ENCODE data around the gene MIAT.
"Not testable (repeated sequence)": the region's sequence is repeated elsewhere in the genome, so short reads cannot be mapped to it uniquely, and the experiment has no call there.

Gene MIAT

GRCh38 chr22:26656891-26657851 lies at the start of gene MIAT:
Gene MIAT (plus strand): TSS chr22:26657588.
- DNase-seq (ENCODE audit: low spot score), result no peak

- no peak for DNase-seq (ENCODE audit: low spot score)
Observed at GRCh38 chr22:26608129-26608528, 49.3 kb upstream of the MIAT start.

GRCh38 chr22:26609287-26609686 lies 48.1 kb upstream of the MIAT start:
- no peak for DNase-seq (ENCODE audit: low spot score)

- peak; percentile 9 for DNase-seq (ENCODE audit: low spot score)
Observed at GRCh38 chr22:26610072-26610958, 47.1 kb upstream of the MIAT start.

- DNase-seq (ENCODE audit: low spot score), result no peak
Observed at GRCh38 chr22:26610996-26611395, 46.4 kb upstream of the MIAT start.

GRCh38 chr22:26612652-26613051 lies 44.7 kb upstream of the MIAT start:
- DNase-seq (ENCODE audit: low spot score), result no peak

- not testable (repeated sequence) for DNase-seq (ENCODE audit: low spot score)
Observed at GRCh38 chr22:26613753-26614152, 43.6 kb upstream of the MIAT start.

GRCh38 chr22:26614322-26614721 lies 43.1 kb upstream of the MIAT start:
- DNase-seq (ENCODE audit: low spot score), result no peak

GRCh38 chr22:26615149-26615548 lies 42.2 kb upstream of the MIAT start:
- no peak for DNase-seq (ENCODE audit: low spot score)

- DNase-seq (ENCODE audit: low spot score), result no peak
Observed at GRCh38 chr22:26615830-26616435, 41.5 kb upstream of the MIAT start.

- DNase-seq (ENCODE audit: low spot score), result no peak
Observed at GRCh38 chr22:26616650-26617049, 40.7 kb upstream of the MIAT start.

GRCh38 chr22:26617271-26618199 lies 39.9 kb upstream of the MIAT start, which contains the start of gene CRYBB1:
Gene CRYBB1 (minus strand): TSS chr22:26618027. CDS start chr22:26616319, 1,708 bp downstream.
- peak; percentile 12 for DNase-seq (ENCODE audit: low spot score)

- DNase-seq (ENCODE audit: low spot score), result no peak
Observed at GRCh38 chr22:26618455-26618854, 38.9 kb upstream of the MIAT start.

GRCh38 chr22:26619510-26619909 lies 37.9 kb upstream of the MIAT start:
- DNase-seq (ENCODE audit: low spot score), result peak; percentile 6

- no peak for DNase-seq (ENCODE audit: low spot score)
Observed at GRCh38 chr22:26620197-26620596, 37.2 kb upstream of the MIAT start.

GRCh38 chr22:26621663-26622062 lies 35.7 kb upstream of the MIAT start, which contains the start of gene CRYBA4:
Gene CRYBA4 (plus strand): TSS chr22:26621963. CDS start chr22:26622597, 634 bp downstream.
- no peak for DNase-seq (ENCODE audit: low spot score)

- no peak for DNase-seq (ENCODE audit: low spot score)
Observed at GRCh38 chr22:26623984-26624383, 33.4 kb upstream of the MIAT start.

- no peak for DNase-seq (ENCODE audit: low spot score)
Observed at GRCh38 chr22:26624803-26625202, 32.6 kb upstream of the MIAT start.

GRCh38 chr22:26629988-26630761 lies 27.2 kb upstream of the MIAT start:
- no peak for DNase-seq (ENCODE audit: low spot score)

- no peak for DNase-seq (ENCODE audit: low spot score)
Observed at GRCh38 chr22:26631282-26631681, 26.1 kb upstream of the MIAT start.

All from putamen (tissue), 1 donor.